AG08395 (cell line): ENCODE data around the gene HYAL2.

ENCODE experiments used
- DNase-seq: peaks from one replicate; pipeline ENCODE4 v3.0.0; 2012; ENCODE audit warnings: mixed read lengths, low spot score

HYAL2 gene

DNA sequence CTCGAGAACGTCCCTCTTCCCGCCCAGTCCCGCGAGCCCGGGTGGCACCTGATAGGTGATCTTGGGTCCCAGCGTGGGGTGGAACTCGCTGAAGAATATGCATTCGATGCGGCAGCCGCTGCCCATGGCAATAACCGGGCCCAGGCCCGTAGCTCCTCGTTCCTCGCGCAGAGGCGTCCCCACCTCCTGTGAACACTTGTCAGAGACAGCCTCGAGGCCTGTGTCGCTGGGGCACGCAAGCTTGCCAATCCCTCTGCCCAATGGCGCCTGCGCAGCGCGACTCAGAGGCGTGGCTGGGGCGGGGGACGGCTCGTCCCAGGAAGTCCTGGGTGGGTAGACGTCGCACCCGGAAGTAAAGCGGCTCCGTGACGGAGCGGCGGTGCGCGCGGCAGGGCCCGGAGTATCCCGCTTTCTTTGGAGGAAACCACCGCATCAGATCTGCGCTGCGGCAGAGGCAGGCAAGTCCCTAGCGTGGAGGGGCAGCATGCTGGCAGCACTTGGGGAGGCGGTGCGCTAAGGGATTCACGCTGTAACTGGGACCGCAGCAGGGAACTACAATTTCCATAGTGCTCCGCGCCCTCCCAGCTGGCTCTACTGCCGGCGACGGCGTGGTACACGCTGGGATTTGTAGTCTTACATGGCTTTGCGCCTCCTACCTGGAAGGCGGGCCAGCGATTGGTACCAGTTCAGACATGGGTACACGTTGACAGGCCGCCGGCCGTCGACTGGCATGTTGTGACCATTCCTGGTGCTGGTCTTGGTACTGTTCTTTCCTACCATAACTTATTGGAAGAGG lies 28.2 kb upstream of the HYAL2 start, which contains the start of the genes CYB561D2 and NPRL2:
Gene CYB561D2, plus strand, starts transcription at position 336 of the 796 bp plus-strand sequence. CDS start 572 bp downstream, outside the sequence.
Gene NPRL2, minus strand, starts transcription at position 249 of the 796 bp plus-strand sequence. Its CDS starts 123 bp downstream, at position 126.
- peak; percentile 97 for DNase-seq

DNA sequence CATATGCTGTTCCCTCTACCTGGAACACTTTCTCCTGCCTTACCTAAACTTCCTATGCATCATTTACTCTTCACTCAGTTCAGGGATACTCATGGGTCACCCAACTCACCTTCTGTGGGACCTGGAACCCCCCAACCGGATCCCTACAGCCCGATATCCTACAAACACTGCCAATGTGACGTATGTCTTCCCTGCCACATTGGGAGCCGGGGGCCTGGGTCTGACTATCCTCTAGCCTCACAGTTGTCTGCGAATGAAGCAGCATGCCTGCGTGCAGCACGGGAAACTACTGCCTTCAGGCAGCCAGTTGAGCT lies 27.6 kb upstream of the HYAL2 start:
- no peak for DNase-seq

DNA sequence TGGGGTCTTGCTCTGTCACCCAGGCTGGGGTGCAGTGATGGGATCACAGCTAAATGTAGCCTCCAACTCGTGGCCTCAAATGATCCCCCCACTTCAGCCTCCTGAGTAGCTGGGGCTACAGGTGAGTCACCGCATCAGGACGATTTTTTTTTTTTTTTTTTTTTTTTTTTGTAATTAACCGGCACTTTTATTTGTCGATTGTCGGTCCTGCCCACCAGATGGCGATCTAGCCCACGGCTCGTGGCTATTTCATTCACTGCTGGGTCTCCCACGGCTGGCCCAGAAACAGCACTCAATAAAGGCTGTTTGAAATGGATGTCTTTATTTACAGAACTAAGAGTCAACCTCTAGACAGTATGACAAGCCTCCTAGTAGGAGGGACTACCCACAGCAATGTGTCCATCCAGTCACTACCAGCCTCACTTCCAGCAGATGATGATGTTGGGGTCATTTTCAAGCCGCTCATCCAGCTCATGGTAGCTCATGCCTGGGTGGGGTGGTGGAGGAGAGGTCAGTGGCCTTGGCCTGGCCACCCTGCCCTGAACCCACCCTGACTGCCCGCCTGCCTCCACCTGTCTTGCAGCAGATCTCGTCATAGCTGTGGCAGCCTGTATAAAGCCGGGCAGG lies 24.8 kb upstream of the HYAL2 start:
- DNase-seq = peak; percentile 67

DNA sequence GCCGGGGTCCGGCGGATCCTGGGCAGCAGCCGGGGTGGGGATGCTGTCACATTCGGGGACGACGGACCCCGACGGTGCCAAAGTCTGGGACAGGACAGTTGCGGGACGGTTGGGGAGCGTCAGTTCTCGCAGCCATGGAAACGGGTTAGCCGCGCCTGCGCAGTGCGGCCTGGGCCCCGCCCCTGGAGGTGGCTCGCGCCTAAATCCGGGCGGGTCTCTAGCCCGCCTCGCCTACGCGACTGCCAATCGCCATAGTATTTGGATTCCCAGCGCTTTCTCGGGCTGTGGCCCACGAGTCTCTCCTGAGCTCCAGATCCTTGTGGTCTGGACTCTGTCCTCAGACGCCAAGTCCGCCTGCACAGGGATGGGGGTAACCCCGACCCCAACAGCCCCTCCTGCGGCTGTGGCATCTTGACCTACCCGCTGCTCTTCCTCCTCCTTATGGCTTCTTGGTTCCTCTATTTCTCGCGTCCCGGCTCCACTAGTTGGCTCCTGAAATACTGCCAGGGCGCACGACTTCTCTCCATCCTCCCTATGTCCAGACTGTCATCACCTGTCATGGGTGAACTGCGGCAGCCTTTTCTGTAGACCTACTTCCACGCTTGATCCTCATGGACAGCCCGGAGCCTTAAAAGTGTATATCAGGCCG lies 23.2 kb upstream of the HYAL2 start, which contains the start of gene ZMYND10:
Gene ZMYND10, minus strand, starts transcription at position 147 of the 649 bp plus-strand sequence. CDS start 153 bp downstream, outside the sequence.
- DNase-seq = peak; percentile 94

DNA sequence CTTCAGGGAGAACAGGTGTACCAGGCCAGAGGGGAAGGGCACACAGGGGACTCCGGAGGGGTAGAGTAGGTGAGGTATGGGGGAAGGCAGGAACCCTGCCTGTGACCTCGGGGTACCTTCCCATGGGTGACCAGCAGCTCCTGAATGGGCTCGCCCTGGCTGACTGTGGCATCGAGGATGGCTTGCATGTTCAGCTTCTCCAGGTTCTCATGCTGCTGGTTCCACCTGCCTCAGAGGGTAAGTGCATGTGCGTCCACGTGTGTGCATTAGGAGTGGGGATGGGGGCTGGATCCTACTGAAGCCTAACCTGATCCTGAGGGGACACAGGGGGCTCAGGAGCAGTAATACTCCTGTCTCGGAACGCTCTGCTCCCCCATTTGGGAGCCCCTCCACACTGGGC lies 22.5 kb upstream of the HYAL2 start:
- no peak for DNase-seq

DNA sequence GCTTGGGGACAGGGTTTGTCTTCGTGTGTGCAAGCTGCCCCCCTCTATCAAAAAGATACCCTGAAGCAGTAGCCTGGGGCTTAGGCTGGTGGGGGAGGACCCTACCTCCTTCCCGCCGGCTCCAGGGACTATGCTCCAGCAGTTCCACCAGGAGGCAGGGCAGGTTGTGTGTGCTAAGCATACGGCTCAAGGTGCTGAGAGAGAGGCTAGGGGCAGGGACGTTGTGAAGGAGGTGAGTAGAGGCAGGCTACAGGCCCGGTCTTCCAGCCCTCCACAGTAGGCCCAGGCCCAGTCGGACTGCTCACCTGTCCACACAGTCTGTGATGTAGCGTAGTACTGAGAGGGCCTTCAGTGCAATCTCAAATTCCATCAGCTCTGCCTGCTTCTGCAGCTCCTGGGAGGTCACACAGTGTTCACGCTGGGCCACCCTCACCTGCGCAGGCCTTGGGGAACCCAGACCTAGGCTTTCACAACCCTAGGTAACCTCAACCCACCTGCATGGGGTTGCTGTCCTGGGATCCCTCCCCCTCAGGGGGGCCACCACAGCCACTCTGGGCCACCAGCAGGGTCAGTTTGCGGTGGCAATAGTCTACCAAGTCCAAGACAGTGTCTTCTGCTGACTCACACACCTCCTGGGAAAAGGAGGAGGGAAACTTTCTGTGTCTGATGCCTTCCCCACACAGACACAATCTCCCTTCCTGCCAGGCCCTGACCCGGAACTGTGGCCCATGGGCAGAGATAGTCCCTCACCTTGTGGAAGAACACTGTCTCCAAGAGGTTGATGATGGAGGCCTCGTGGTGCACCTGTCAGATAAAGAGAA lies 20.5 kb upstream of the HYAL2 start:
- DNase-seq = no peak

DNA sequence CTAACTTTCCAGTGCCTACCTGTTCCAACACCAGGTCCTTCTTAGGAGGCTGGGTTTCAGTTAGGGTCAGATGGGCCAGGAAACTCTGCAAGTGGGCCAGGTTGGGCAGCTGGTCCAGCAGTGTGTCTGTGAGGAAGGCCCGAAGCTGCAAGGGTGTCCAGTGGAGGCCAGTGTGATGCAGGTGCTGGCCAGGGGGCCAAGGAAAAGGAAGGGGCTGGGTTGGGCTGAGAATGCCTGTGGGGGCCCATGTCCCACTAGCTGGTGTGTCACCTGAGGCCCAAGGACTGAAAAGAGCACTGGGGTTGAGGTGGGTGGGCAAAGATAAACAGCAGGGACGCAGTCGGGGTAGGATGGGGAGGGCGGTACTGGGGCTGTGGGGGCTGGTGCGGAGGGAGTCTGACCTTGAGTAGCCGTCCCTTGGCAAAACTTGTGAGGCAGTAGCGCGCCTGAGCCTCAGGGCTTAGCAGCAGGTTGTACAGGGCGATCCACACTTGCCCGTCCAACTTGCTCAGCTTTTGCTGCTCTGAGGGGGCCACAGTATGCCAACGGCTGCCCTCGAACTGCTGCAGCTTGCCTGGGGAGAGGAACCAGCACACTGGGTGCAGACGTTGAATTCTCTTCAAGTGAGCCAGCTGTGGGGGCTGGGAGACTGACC lies 19.6 kb upstream of the HYAL2 start:
- DNase-seq = no peak

DNA sequence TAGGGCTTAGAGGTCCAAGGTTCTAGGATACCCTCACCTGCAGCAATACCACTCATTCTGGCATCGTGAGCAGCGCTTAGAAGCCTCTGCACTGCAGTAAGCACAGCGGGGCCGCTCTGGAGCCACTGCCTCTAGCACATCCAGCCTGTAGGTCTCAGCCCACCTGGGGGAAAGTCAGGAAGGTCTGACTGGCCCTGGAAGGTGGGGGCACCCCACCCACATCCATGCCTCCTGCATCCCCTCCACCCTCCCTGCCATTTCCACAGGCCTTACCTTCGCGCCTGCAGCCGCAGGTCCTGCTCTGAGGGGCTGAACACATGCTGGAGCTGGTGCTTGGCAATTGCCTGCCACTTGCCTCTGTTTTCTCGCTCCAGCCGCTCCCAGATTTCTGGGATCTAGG lies 19.0 kb upstream of the HYAL2 start:
- no peak for DNase-seq

DNA sequence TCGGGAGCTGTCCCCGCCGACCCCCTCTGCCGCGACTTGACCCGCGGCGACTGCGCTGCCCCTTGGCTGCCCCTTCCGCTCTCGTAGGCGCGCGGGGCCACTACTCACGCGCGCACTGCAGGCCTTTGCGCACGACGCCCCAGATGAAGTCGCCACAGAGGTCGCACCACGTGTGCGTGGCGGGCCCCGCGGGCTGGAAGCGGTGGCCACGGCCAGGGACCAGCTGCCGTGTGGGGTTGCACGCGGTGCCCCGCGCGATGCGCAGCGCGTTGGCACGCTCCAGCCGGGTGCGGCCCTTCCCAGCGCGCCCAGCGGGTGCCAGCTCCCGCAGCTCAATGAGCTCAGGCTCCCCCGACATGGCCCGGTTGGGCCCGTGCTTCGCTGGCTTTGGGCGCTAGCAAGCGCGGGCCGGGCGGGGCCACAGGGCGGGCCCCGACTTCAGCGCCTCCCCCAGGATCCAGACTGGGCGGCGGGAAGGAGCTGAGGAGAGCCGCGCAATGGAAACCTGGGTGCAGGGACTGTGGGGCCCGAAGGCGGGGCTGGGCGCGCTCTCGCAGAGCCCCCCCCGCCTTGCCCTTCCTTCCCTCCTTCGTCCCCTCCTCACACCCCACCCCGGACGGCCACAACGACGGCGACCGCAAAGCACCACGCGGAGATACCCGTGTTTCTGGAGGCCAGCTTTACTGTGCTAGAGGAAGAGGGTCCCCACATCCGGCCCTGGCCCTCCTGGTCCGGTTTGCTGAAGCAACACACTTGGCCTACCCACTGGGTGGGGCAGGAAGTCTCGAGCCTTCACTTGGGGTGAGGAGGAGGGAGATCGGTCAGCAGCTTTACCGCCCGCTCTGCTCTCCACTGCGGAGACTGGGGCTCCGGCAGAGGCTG lies 18.1 kb upstream of the HYAL2 start, which contains the start of gene RASSF1:
Gene RASSF1, minus strand, starts transcription at position 389 of the 882 bp plus-strand sequence. Its CDS starts 31 bp downstream, at position 358.
- peak; percentile 79 for DNase-seq

DNA sequence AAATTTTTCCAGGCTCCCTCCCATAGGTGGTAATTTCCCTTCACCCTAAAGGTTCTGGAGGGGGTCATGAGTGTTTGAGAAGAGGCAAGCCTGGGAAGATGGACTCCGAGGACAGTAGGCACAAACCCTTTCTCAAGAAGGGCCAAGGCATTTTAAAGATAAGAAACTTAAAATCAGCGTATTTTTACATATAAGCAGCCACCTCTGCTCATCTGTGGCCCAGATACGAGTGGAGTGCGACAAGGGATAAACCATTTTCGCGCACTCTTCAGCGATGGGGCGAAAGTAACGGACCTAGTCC lies 17.6 kb upstream of the HYAL2 start:
- DNase-seq = no peak

DNA sequence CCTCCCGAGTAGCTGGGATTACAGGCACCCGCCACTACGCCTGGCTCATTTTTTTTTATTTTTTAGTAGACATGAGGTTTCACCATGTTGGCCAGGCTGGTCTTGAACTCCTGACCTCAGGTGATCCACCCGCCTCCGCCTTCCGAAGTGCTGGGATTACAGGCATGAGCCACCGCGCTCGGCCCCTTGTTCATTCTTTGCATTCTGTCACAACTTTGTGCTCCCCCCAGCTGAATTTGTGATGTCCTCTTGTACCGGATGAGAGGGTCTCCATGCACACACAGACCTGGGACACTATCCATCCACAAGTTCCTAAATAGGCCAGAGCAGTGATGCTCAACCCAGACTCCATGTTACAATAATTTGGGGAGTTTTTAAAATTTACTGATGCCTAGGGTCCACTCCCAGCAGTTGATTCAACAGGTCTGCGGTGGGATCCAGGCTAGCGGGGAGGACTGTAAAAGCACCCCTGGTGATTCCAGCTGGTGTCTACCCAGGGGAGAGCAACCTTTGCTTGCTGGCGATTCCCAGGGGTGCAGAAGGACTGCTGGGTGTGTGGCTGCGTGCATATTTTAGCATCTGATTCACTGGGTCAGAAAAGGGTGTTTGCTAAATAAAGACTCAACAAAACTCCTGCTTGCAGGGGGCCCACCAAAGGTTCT lies 17.1 kb upstream of the HYAL2 start:
- DNase-seq = peak; percentile 51

DNA sequence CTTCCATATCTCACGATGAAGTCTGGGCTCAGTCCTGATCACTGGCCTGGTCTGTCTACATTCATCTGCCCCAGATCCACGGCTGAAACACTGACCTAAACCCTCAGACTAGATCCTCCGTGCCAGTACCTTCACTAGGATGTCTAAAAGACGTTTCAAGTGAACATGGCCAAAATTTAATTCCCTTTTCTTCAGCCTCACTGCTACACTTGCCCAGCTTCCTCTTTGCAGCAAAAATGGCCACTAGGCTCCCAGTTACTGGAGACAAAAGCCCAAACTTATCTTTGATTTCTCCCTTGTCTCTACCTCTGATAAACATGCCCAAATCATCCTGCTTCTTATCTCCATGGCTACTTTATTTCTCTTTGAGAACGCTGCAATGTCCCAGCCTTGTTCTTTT lies 16.4 kb upstream of the HYAL2 start:
- no peak for DNase-seq

DNA sequence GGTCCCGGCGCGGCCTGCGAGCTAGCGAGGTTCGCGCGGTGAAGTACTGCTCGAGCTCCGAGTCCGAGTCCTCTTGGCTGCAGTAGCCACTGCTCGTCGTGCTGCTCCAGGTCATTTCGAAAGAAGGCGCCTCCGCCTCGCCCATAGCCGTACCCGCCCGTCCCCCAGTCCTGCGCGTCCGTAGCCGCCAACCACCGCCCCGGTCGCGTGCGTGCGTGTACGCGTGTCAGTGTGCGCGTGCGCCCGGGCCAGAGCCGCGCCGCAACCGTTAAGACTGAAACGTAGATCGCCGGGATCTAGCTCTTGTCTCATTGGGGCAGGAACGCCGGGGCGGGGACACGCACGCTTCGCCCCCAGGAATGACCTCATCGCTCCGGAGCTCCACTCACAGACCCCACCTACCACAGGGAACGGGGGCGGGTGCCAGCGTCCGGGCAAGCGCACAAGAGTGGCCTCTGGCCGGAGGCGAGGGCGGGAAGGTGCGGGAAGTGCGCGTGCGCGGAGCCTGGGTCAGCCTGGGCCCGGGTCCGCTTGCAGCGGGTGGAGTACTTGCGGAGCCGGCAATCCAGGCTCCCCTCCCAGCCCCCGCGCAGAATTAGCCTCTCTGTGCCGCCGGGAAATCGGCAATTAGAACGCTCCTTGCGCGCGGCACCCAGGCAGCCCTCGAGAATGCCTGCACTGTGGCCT lies 14.8 kb upstream of the HYAL2 start:
- DNase-seq = peak; percentile 99

DNA sequence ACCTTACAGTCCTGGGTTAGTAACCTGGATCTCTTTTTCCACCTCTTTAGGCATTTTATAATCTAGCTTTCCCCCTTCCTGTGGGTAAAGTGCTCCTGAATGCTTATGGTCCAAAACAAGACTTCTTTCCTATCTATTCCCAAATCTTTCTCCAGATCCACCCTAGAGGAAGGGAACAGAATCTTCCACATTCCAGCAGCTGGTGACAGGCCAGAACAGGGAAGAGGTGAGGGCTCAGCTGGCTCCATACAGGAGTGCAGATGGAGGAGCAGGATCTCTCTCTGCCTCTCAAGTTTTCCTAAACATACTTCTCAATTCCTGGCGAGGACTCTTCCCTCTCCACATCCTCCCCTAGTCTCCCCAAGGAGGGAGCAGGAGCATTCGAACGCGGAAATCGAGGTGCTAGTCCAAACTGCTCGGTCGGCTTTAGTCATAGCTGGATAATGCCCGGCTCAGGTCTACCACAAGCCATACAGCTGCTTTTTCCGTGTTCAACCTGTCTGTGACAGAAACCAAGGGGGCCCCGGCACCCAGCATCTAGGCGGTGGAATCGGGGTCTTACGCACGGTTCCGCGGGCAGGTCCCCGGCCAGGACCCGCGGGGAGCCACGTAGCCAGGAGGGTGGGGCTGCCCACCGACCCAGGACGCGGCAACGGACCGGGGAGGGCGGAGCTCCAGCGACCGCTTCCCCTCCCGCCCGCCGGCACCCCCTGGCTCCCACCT lies 14.1 kb upstream of the HYAL2 start:
- peak; percentile 33 for DNase-seq

DNA sequence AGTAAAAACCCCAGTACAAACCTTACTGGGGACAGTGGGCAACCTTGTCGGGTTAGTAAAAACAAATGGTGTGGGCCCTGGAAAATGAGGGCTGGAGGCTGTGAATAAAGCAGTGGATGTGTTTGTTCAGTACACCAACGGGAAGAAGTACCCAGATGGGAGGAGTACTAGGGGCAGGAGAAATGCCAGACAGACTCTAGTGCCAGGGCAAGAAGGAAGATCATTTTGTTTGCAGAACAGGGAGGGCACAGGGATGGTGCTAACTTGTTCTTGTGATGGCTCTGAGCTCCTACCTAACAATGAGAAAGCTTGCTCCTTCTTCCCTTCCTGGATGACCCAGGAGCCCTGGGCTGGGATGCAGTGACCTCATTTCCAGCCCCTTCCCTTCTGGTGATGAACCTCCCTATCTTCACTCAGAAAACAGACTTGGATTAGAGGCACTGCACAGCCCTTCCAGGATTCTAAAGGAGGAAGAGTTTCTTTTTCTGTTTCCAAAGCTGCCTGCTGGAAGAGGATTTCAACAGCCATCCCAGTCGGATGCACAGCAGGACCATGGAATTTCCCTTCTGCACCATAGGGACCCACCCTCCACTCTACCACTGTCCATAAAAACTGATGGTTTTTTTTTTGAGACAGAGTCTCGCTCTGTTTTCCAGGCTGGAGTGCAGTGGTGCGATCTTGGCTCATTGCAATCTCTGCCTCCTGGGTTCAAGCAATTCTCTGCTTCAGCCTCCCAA lies 12.0 kb upstream of the HYAL2 start:
- no peak for DNase-seq

DNA sequence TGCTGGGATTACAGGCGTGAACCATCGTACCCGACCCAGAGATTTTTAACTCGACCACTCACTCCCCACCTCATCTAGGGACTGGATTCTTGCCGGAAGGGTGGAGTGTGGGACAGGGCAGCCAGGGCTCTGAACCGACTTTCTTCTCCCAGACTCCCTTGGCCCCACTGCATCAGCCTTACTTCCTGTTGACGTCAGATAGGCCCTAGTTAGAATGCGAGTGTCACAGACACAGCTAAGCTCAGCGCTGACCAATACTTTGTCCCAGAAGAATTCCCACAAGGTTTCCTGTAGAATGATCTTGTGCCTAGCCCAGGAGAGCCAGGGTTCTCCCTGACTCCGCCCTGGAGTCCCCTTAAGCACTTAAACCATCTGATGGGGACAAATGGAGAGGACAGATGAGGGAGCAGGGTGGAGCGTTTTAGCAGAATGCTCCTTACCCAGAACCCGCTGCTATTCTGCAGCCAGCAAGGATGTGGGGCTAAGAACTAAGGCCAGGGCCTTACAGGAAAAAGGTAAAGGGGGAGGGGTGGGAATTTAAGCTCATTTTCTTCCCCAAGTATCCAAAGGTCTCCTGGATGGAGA lies 11.3 kb upstream of the HYAL2 start:
- DNase-seq = peak; percentile 52

DNA sequence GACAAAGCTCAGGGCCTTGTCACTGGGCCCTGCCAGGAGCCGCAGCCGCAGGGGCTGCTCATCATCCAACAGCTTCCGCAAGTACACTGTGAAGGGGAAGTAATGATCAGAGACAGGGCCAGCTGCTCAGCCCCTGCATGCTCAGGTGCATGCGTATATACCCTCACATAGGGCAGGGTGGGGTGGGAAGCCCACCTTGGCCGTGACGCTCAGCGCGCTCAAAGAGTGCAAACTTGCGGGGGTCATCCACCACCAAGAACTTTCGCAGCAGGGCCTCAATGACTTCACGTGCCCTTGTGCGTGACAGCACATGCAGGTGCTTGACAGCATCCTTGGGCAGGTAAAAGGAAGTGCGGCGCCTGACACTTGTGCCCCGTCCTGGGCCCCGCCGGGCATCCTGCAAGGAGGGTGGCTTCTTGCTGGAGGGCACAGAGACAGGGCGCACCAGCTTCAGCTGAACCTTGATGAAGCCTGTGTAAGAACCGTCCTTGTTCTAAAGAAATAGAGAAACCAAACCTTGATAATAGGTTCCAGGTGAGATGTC lies 8.9 kb upstream of the HYAL2 start:
- DNase-seq = no peak
